NCI-H446 treated with DMSO at 0.1 percent for 48 hours (cell line): ENCODE measurements around the gene ATP6AP2.

ENCODE experiments used
- DNase-seq: peaks from one replicate; lab custom pipeline; 2025; lab: John Stamatoyannopoulos, UW

Gene ATP6AP2

DNA sequence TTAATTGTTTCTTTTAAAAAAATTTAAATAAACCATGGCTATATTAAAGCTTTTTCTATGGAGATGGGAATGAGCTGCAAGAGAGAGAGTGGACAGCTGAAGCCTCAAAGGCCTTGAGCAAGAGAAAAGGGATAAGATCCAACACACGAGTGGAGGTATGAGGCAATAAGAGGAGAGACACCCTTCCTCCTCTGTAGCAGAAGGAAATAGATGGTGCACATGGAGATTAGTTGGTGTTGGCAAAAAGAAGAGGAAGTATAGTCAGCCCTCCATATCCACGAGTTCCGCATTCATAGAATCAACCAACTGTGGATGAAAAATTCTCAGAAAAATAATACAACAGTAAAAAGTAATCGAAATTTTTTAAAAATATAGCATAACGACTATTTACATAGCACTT lies 63.4 kb downstream of the ATP6AP2 start:
- no peak for DNase-seq

DNA sequence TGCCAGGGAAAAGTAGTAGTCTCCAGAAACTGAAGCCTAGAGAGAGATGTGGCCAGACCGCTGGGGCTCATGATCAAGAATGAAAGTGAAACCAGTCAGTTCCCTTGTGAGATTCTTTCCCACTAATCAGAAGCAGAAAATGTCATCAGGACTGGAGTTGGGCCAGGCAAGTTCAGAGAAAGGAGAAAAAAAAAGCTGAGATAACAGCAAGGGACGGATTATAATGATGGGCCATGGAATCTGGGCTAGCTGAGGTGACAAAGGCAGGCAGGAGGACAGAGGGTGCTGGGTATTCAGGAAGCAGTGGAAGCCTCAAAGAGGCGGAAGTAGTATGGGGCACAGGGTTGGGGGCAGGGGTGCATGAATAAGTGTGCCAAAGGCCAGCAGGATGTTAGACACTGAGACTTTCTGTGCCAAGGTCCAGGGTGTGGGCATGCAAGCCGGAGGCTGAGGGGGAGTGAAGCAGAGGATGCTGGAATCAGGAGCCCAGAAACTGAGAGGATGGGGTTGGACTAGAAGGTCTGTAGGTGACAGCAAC lies 64.1 kb downstream of the ATP6AP2 start:
- no peak for DNase-seq

DNA sequence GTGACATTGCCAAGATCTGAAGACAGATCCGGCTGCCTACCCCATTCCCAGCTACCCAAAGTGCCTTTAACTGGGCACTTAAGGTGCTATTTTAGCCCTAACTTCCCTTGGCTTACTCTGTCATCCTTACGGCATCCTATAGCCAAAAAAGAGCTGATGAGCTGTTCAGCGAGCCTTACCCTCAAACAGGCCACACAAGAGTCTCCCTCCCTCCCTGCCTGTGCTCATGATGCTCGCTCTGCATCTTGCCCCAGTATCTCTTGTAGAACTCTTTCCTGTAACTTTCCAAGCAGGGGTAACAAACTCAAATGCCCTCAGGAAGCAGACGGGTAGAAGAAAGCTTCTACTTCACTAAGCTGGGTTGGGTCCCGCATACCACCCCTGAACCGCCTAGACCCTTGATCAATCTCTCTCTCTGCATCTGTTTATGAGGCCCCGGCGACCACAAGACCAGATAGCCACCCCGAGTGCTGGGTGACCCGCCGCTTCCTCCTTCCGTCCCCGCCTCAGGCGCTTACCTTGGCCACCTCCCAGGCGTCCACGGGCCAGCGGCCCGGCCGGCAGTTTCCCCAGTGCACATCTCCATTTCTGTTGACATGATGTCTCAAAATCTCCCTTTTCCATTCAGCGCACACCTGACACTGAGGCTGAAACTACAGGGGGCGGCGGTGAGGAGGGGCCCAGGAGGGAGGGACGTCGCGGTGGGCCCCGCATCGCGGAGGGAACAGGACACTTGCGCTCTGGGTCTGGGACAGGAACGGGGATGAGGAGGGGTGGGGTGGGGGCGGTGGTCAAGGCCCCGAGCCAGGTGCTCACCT lies 65.9 kb downstream of the ATP6AP2 start:
- DNase-seq: no peak

DNA sequence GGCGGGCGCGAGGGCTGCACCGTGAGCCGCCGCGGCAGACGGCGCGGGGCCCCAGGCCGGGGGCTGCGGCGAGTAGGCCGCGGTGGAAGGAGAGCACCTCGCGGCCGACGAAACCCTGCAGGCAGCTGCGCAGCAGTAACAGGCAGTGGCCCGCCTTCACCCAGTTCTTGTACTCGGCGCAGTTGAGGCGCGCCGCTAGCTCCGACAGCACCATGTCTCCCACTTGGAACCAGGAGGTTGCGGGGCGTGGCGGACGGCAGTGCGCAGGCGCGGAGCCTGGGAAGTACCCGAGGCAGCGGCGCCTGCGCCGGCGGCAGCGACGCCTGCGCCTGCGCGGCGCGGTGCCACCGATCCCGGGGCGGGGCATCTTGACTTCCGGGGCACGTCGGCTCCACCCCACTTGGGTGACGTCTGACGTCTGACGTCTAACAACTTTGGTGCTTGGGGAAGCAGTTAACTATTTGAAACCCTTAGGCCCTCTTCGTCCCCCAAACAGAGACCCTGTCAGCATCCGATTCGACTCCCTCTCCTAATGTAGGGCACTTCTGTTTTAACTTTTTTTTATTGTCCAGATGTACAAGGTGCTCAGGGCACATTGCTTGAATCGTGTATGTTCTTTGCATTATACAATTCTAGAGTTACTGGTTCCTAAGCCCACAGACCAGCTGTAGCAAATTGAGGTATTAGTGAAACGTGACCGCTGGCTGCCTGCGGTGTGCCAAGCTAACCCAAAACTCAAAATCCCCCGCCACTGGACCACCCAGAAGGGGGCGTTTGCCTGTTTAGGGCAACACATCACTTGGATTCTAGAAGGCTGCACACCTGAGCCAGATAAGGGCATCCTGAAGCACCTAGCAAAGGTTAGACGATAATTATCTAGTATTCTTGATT lies 66.8 kb downstream of the ATP6AP2 start, which contains the start of gene CXorf38:
TSS of gene CXorf38 (minus strand) at position 255 of the 891 bp plus-strand sequence. CDS start at position 214, 41 bp downstream.
- DNase-seq: peak; percentile 80

DNA sequence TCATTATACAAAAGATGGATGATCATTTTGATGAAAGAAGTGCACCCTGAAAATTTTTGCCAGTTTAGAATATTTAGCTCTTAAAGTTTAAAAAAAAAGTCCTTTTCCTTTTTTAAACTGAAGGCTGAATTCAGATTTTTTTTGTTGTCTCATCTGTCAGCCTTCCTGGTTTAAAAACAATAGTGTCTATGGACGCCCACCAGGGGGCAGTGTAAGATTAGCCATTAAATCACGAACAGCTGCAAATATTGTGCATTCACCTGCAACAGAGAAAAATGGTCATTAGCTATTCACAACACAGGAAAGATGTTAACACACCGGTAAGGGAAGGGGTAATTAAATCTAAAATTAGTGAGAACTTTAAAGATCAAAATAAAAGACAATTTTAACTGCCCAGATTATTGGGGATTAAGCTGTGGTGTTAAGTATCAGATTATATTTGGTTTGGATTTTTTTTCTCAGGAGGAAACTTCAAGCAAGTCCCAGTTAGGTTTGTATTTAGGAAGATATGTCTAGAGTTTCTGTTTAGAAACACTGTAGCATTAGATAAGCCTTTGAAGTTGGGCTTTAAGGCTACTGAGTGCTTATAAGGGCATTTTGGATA lies 71.0 kb downstream of the ATP6AP2 start:
- DNase-seq: peak; percentile 7

DNA sequence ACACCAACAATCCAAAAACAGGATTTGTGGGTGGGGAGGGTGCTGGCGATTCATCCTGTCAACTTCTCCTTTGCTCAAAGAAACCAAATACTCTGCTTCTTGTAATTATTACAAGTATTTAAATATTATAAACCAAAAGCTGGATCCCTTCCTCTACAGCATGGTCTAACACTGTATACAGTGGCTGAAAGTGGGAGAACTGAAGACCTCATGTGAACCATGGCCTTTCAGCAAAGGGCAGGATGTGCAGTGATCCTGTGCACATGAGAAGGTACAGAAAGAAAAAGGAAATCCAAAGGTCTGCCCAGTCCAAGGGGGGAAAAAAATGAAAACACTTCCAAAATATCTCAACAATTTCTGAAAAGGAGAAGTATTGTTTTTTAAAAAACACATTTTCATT lies 71.9 kb downstream of the ATP6AP2 start:
- no peak for DNase-seq

DNA sequence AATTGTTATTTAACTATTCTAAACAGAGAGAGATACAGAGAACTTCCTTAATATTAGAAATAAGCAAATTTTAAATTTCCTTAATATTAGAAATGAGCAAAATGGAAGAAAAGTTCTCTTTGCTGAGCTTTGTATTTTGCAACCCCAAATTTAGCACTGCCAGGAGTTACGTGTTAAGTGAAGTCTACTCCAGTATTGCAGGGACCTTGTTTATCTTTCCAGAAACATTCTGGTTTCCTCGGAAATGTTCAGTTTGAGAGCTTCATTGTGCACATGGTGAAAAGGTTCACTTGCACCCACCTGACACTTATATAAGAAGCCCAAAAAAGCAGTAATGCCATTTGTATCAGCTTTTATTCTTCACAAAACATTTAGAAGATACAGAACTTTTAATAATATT lies 72.8 kb downstream of the ATP6AP2 start:
- DNase-seq: no peak
